DND-41 (cell line): ENCODE measurements around the gene ABLIM1.

Experiments
- ATAC-seq: fragments of 200-7000 bp; cut with Tn5 transposase; 3 replicates; pipeline ENCODE4 v1.9.1; 2021; ENCODE audit warnings: low read depth; ENCODE audit not compliant: insufficient read depth
- DNase-seq: peaks from one replicate; pipeline ENCODE4 v3.0.0-alpha.2; 2020
- H2AFZ ChIP-seq: 2 replicates; pipeline ENCODE4 v1.6.0; 2012; ENCODE audit warnings: low read depth, low read length
- H3K27ac ChIP-seq: 2 replicates; pipeline ENCODE4 v1.5.1; 2012; ENCODE audit warnings: low read length, inconsistent platforms
- H3K27me3 ChIP-seq: fragments of 200-600 bp; sonication (generic); 2 replicates; pipeline ENCODE4 v1.6.0; 2012; ENCODE audit warnings: low read length, mild to moderate bottlenecking, inconsistent platforms; ENCODE audit not compliant: insufficient read depth, poor library complexity
- H3K36me3 ChIP-seq: 2 replicates; pipeline ENCODE4 v1.5.1; 2012; ENCODE audit warnings: low read length, inconsistent platforms; ENCODE audit not compliant: insufficient read depth
- H3K4me1 ChIP-seq: 2 replicates; pipeline ENCODE4 v1.5.1; 2012; ENCODE audit warnings: mild to moderate bottlenecking, low read length; ENCODE audit not compliant: insufficient read depth
- H3K4me2 ChIP-seq: 2 replicates; pipeline ENCODE4 v1.6.0; 2012; ENCODE audit warnings: mild to moderate bottlenecking, moderate library complexity, low read length, inconsistent platforms; ENCODE audit not compliant: insufficient read depth
- H3K4me3 ChIP-seq, 2 experiments: fragments of 200-600 bp in 1 of 2; shearing (Covaris generic) in 1 of 2; 2 replicates each; pipeline ENCODE4 v1.5.1; 2012 to 2016; ENCODE audit warnings: inconsistent platforms in 2 of 2, low read length in 2 of 2, mild to moderate bottlenecking in 2 of 2, low read depth in 1 of 2, moderate library complexity in 1 of 2
- H3K79me2 ChIP-seq: 2 replicates; pipeline ENCODE4 v1.6.0; 2012; ENCODE audit warnings: low read length, inconsistent platforms; ENCODE audit not compliant: insufficient read depth
- H3K9ac ChIP-seq: 2 replicates; pipeline ENCODE4 v1.6.0; 2012; ENCODE audit warnings: low read depth, mild to moderate bottlenecking, inconsistent platforms, low read length, moderate library complexity
- H3K9me3 ChIP-seq: 2 replicates; pipeline ENCODE4 v1.5.1; 2012; ENCODE audit warnings: low read length, moderate library complexity, mild to moderate bottlenecking, inconsistent platforms; ENCODE audit not compliant: insufficient read depth, severe bottlenecking
- H4K20me1 ChIP-seq: 2 replicates; pipeline ENCODE4 v1.6.0; 2012; ENCODE audit warnings: low read length; ENCODE audit not compliant: insufficient read depth
- EZH2 ChIP-seq: IDR thresholded peaks from 3 replicates; pipeline ENCODE4 v1.6.1; 2012; ENCODE audit warnings: borderline replicate concordance, low read depth, mild to moderate bottlenecking, moderate library complexity, low read length, inconsistent platforms; ENCODE audit not compliant: severe bottlenecking
- TF ChIP-seq, protein P1 (sequence below): IDR thresholded peaks from 2 replicates; pipeline ENCODE4 v1.5.1; 2012; ENCODE audit warnings: borderline replicate concordance, low read length, moderate library complexity, mild to moderate bottlenecking; ENCODE audit not compliant: poor library complexity, severe bottlenecking; ENCODE audit errors: extremely low read depth

Gene ABLIM1

DNA sequence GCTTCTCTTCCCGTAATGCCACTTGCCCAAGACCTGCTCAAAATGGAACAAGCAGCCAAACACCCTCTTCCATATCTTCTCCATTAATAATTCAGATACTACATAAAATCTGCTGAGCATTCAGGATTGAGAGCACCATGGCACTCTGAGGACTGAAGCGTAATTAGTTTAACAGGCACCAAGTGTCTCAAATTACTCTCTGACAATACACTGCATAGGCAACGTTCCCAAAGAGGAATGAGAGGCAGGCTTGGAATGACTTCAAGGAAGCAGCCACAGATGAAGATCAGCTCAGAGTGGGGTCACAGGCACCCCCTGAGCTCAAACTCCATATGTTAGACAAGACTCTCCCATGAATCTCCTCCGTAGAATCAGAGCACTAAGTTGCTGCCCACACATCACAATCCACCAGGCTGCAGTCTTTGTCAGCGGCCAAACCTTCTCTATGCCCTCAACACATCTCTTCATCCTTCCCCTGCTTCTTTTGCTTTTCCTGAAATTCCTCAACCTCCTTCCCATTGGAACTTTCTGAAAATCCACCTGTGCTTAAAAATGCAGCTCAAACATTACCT, 4.7 kb upstream of the ABLIM1 start:
- Histone ChIP-seq H2AFZ (no peak overlapping the region), H4K20me1 (no peaks in the 10 kb centered on the region), H3K79me2 (no peaks in the 10 kb centered on the region), H3K36me3 (no peaks in the 10 kb centered on the region), H3K4me3 (no peak overlapping the region), H3K9ac (no peak overlapping the region), H3K4me2 (no peak overlapping the region), H3K27ac (no peak overlapping the region), H3K9me3 (no peaks in the 10 kb centered on the region), H3K4me1 (no peaks in the 10 kb centered on the region), H3K27me3 (peaks cover 8% of the 10 kb centered on the region)
- no peak for ATAC-seq
- TF ChIP-seq EZH2, result no peak
- TF ChIP-seq, protein P1, sequence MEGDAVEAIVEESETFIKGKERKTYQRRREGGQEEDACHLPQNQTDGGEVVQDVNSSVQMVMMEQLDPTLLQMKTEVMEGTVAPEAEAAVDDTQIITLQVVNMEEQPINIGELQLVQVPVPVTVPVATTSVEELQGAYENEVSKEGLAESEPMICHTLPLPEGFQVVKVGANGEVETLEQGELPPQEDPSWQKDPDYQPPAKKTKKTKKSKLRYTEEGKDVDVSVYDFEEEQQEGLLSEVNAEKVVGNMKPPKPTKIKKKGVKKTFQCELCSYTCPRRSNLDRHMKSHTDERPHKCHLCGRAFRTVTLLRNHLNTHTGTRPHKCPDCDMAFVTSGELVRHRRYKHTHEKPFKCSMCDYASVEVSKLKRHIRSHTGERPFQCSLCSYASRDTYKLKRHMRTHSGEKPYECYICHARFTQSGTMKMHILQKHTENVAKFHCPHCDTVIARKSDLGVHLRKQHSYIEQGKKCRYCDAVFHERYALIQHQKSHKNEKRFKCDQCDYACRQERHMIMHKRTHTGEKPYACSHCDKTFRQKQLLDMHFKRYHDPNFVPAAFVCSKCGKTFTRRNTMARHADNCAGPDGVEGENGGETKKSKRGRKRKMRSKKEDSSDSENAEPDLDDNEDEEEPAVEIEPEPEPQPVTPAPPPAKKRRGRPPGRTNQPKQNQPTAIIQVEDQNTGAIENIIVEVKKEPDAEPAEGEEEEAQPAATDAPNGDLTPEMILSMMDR, result no peak
- DNase-seq, result no peak

DNA sequence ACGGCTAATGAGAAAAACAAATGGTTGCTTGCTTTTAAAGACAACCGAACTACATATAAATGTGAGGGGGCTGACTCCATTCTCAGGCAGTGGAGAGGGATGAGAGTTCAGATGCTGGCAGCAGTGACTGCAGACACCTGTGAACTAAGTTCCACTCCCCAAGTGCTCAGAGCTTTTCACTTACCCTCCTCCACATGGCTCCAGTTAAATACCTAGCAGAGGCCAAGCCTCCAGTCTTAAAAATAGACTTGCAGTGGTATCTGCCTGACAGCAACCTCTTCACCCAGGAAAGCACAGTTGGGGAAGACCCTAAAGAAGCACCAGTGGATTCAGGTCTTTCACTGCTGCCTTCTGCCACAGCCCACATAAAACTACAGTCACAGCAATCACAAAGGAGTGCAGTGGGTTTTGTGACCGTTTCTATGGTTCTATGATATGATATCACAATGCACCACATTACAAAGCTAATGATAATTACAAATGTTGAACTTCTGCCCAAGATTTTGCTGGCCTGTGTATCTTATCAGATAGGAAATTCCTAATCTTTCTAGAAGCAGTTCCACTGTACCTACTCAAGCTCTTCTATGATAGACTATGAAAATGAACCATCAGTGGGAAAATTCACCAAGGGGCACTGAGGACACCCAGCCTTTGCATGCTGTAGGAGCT, 3.3 kb upstream of the ABLIM1 start:
- no peak overlapping the region for H2AFZ ChIP-seq
- no peaks in the 10 kb centered on the region for H3K36me3 ChIP-seq
- TF ChIP-seq EZH2, result no peak
- TF ChIP-seq, protein P1, result no peak
- H3K27me3 ChIP-seq, result peaks cover 8% of the 10 kb centered on the region
- H3K9ac ChIP-seq, result no peak overlapping the region
- DNase-seq, result no peak
- H3K27ac ChIP-seq, result no peak overlapping the region
- ATAC-seq, result no peak
- H3K9me3 ChIP-seq, result no peaks in the 10 kb centered on the region
- no peaks in the 10 kb centered on the region for H4K20me1 ChIP-seq
- no peaks in the 10 kb centered on the region for H3K4me1 ChIP-seq
- no peak overlapping the region for H3K4me2 ChIP-seq
- no peak overlapping the region for H3K4me3 ChIP-seq
- no peaks in the 10 kb centered on the region for H3K79me2 ChIP-seq

DNA sequence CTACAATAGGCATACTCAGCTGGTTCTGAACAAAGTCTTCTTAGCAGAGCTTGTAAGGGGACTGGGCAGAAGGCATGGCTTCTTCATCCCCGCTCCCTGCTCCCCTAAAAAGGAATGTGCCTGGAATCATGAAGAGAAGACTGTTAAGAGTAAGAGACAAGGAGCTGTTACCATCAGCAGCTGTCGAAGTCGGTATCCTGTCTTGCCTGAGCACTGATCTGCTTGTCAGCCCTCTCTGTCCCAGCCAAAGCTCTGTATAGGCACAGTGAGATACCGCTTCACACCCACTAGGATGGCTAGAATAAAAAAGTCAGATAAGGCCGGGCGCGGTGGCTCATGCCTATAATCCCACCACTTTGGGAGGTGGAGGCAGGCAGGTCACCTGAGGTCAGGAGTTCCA, 2.4 kb downstream of the ABLIM1 start:
- H3K9me3 ChIP-seq, result no peaks in the 10 kb centered on the region
- no peak overlapping the region for H3K4me3 ChIP-seq
- H4K20me1 ChIP-seq, result no peaks in the 10 kb centered on the region
- H3K4me1 ChIP-seq, result no peaks in the 10 kb centered on the region
- H3K27me3 ChIP-seq, result peaks cover 2% of the 10 kb centered on the region
- H3K27ac ChIP-seq, result no peak overlapping the region
- no peaks in the 10 kb centered on the region for H3K36me3 ChIP-seq
- no peak overlapping the region for H3K9ac ChIP-seq
- H3K79me2 ChIP-seq, result no peaks in the 10 kb centered on the region
- no peak for ATAC-seq
- no peak overlapping the region for H3K4me2 ChIP-seq
- no peak overlapping the region for H2AFZ ChIP-seq
- DNase-seq, result no peak
- no peak for TF ChIP-seq EZH2
- TF ChIP-seq, protein P1, result no peak
